ENCODE data around the gene KIAA0513.

Gene KIAA0513

DNA sequence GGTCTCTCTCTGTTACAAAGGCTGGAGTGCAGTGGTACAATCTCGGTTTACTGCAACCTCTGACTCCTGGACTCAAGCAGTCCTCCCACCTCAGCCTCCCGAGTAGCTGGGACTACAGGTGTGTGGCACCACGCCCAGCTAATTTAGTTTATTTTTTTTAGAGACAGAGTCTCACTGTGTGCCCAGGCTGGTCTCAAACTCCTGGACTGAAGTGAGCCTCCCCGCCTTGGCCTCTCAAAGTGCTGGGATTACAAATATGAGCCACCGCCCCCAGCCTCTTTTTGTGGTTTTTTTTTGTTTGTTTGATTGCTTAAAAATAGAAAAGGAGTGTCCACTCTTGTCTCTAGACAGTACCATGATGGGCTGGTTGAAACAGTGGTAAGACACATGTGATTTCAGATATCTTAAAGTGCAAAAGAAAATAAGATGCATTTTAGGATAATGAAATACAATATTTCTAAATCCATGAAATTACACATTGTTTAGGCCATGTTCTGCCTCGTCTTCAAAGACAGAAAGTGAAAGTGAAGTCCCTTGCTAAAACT, 27.4 kb downstream of the KIAA0513 start:
- no peak for DNase-seq (ENCODE audit: low spot score)
- in situ Hi-C loops (cut with MboI; ENCODE audit: low pct_unique_long_range_greater_than_20kb, low sequenced_read_pairs, unreplicated experiment), result no loop called here
- TF ChIP-seq, protein P1, sequence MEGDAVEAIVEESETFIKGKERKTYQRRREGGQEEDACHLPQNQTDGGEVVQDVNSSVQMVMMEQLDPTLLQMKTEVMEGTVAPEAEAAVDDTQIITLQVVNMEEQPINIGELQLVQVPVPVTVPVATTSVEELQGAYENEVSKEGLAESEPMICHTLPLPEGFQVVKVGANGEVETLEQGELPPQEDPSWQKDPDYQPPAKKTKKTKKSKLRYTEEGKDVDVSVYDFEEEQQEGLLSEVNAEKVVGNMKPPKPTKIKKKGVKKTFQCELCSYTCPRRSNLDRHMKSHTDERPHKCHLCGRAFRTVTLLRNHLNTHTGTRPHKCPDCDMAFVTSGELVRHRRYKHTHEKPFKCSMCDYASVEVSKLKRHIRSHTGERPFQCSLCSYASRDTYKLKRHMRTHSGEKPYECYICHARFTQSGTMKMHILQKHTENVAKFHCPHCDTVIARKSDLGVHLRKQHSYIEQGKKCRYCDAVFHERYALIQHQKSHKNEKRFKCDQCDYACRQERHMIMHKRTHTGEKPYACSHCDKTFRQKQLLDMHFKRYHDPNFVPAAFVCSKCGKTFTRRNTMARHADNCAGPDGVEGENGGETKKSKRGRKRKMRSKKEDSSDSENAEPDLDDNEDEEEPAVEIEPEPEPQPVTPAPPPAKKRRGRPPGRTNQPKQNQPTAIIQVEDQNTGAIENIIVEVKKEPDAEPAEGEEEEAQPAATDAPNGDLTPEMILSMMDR (IDR thresholded peaks at IDR 0.05; ENCODE audit: extremely low read depth, insufficient read depth, missing control alignments), result no peak

DNA sequence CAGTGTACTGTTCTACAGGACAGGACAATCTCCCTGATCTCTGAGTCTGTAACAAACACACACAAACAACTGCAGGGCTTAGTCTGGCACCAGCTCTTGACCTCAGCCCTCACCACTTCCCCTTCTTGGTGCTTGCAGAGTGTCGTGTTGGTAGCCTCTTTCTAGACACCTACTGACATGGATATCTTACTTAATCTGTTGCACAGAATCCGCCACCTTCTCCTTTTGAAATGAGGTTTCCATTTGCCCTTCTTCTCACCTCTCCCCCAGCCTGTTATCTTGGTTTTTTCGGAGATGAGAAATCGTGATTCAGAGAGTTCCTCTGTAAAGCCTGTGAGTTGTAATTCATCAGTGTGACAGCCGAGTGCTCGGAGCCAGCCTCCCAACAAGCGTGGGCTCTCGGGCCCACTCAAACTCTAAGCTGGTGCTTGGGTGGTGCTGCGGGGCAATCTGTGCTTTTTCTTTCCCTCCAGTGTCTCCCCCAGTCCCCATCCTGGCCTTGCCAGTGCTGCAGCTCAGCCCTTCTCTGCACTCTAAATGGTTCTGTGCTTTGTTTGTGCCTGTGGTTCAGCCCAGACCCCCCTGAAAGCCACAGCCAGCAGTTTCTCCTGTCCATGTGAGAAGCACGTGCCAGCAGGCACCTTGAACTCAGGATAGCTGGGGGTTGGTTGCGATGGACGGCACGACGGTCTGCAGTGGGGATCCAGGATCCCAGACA, 28.1 kb downstream of the KIAA0513 start:
- in situ Hi-C loops (cut with MboI; ENCODE audit: low pct_unique_long_range_greater_than_20kb, low sequenced_read_pairs, unreplicated experiment), result no loop called here
- TF ChIP-seq, protein P1 (IDR thresholded peaks at IDR 0.05; ENCODE audit: extremely low read depth, insufficient read depth, missing control alignments), result no peak
- DNase-seq (ENCODE audit: low spot score), result peak; percentile 70

DNA sequence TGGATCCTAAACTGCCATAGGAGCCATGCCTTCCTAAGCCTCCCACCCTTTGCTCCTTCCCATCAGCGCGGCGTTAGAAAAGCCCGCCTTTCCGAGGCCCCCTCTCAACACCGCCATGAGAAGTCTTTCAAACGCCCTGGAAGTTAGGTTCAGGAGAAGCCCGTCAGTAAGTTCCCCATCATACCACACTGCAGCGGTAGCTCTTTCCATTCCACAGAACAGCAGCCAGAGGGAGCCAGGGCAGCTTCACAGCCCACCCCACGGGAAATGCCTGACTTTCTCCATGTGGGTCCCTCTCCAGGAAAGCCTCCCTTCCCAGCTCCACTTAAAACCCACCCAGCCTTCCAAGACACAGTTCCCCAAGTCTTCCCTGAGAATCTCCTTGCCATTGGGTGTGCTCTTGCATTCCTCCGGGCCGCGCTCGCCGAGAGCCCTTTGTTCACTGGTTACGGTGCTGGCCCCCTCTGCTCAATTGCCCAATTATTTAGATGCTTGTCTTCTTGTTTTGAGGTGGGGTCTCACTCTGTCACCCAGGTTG, 28.7 kb downstream of the KIAA0513 start:
- in situ Hi-C loops (cut with MboI; ENCODE audit: low pct_unique_long_range_greater_than_20kb, low sequenced_read_pairs, unreplicated experiment), result no loop called here
- DNase-seq (ENCODE audit: low spot score), result no peak
- TF ChIP-seq, protein P1 (IDR thresholded peaks at IDR 0.05; ENCODE audit: extremely low read depth, insufficient read depth, missing control alignments), result peak; percentile 33

DNA sequence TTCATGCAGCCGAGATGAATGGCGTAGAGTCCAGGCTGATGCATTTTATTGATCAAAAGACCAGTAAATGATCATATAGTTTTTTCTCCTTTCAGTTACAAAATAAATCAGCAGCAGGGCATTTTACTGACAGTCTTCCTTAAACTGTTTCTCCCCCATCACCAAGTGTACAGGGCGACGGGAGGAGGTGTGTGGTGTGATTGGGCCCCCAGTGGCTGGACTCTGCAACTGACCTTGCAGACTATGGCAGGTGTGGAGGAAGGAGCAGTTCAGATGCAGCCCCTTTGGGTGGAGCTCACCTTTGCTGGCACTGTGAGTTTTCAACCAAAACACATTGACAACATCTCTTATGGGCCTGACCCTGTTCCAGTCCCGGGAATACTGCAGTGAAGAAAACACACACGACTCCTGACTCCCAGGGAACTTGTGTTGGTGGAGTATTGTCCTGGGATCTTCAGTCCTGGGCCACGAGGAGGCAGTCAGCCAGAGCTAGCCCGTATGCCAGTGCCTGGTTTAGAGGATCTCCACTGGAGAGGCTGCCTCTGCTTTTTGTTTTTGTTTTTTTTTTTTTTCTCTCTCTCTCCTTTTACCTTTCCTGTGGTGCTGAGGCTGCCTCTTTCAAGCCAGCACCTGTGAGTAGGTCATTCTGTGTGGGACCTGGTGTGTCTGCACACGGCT, 29.8 kb downstream of the KIAA0513 start:
- TF ChIP-seq, protein P1 (IDR thresholded peaks at IDR 0.05; ENCODE audit: extremely low read depth, insufficient read depth, missing control alignments), result peak; percentile 35
- DNase-seq (ENCODE audit: low spot score), result peak; percentile 44
- in situ Hi-C loops (cut with MboI; ENCODE audit: low pct_unique_long_range_greater_than_20kb, low sequenced_read_pairs, unreplicated experiment), result no loop called here

DNA sequence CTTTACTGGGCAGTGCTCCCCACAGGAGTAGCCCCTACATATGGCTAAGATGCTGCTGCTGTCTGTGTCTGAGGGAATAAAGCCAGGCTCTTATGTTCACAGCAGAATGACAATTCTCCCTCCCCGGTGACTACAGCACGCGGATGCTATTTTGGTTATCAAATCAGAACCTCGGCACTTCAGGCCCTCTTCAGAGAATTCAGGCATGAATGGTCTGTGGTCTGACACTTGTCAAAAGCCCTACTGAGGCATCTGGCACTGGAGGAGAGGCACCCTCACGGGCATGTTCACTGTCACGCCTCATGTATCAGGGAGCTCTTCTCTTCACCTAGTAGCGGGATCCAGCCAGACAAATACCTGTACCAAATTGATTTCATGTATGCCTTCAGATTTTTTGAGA, 30.4 kb downstream of the KIAA0513 start:
- no peak for DNase-seq (ENCODE audit: low spot score)

DNA sequence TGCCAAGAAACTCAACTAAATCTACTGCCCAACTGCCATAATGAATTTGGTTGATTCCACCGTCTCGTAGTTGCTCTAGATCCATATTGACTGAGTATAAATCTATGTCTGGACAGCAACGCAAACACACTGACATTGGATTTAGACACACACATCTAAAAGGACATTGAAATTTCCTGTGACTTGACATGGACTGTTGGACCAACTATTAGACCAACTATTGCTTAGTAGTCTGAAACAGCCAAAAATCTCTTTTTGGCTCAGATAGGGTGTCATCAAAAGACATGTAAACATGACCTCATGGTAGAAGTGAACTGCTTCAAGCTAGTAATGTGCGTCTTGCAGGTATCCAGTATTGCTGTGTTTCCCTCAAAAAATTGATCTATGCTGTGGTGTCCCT, 31.3 kb downstream of the KIAA0513 start:
- in situ Hi-C loops (cut with MboI; ENCODE audit: low pct_unique_long_range_greater_than_20kb, low sequenced_read_pairs, unreplicated experiment), result no loop called here
- TF ChIP-seq, protein P1 (IDR thresholded peaks at IDR 0.05; ENCODE audit: extremely low read depth, insufficient read depth, missing control alignments), result no peak
- no peak for DNase-seq (ENCODE audit: low spot score)

More for the DNA sequence above, 30.4 kb downstream of the KIAA0513 start:
- in situ Hi-C loops (cut with MboI; ENCODE audit: low pct_unique_long_range_greater_than_20kb, low sequenced_read_pairs, unreplicated experiment), result no loop called here
- TF ChIP-seq, protein P1 (IDR thresholded peaks at IDR 0.05; ENCODE audit: extremely low read depth, insufficient read depth, missing control alignments), result no peak
